Gastrocnemius medialis (tissue), 4 donors: ENCODE results near the gene SATB2.

Experiments used
- POLR2A ChIP-seq, 2 donors: fragments of 450-650 bp; IDR thresholded peaks; one replicate each; pipeline ENCODE4 v1.6.1; 2017; ENCODE audit warnings: antibody characterized with exemption in 2 of 2, mild to moderate bottlenecking in 2 of 2, moderate library complexity in 2 of 2
- TF ChIP-seq, protein P1 (sequence below), 5 experiments: fragments of 450-650 bp in 3 of 5; fragments of 200-600 bp in 2 of 5; sonication (generic) in 2 of 5; IDR thresholded peaks in 4 of 5; conservative IDR thresholded peaks in 1 of 5; 1 replicate in 4 of 5; 2 replicates in 1 of 5; pipeline ENCODE4 v1.5.1; 2016 to 2019; ENCODE audit warnings: antibody characterized with exemption in 5 of 5, mild to moderate bottlenecking in 3 of 5, moderate library complexity in 3 of 5

GRCh38 chr2:199329031-199329430, 128.7 kb downstream of the SATB2 start:
- TF ChIP-seq, protein P1, sequence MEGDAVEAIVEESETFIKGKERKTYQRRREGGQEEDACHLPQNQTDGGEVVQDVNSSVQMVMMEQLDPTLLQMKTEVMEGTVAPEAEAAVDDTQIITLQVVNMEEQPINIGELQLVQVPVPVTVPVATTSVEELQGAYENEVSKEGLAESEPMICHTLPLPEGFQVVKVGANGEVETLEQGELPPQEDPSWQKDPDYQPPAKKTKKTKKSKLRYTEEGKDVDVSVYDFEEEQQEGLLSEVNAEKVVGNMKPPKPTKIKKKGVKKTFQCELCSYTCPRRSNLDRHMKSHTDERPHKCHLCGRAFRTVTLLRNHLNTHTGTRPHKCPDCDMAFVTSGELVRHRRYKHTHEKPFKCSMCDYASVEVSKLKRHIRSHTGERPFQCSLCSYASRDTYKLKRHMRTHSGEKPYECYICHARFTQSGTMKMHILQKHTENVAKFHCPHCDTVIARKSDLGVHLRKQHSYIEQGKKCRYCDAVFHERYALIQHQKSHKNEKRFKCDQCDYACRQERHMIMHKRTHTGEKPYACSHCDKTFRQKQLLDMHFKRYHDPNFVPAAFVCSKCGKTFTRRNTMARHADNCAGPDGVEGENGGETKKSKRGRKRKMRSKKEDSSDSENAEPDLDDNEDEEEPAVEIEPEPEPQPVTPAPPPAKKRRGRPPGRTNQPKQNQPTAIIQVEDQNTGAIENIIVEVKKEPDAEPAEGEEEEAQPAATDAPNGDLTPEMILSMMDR (IDR thresholded peaks at IDR 0.05 in 4 of 5, conservative IDR thresholded peaks at IDR 0.05 in 1 of 5) = no peak
- TF ChIP-seq POLR2A (IDR thresholded peaks at IDR 0.05) = no peak
